IMR-90 (cell line): Measurements from ENCODE around the gene GZMM. TPM values are rescaled to one million over a fixed set of nuclear protein-coding genes. Genes with fewer than 3 reads are reported as not detected.

Experiments used
- ATAC-seq: fragments of 200-7000 bp; cut with Tn5 transposase; 2 replicates; pipeline ENCODE4 v1.9.1; 2020; ENCODE audit warnings: low read depth, mild to moderate bottlenecking, moderate library complexity
- BruUV-seq: library from RNA; stranded (reverse); fragments of 400-500 nt; replicated peaks from 2 replicates; lab custom pipeline; 2021; lab: Mats Ljungman, UMichigan
- CTCF ChIA-PET: fragments of 300-600 bp; formaldehyde crosslinking; extraction: SDS; loops from one replicate; lab custom pipeline; 2021; ENCODE audit warnings: antibody characterized with exemption; lab: Yijun Ruan, JAX
- POLR2A ChIA-PET: fragments of 300-600 bp; sonication (Branson Sonifier 250); formaldehyde crosslinking; loops from one replicate; lab custom pipeline; 2022; ENCODE audit warnings: antibody characterized with exemption; ENCODE audit not compliant: unreplicated experiment; lab: Charles Lee
- DNase-seq: peaks from one replicate; pipeline ENCODE4 v3.0.0; 2013
- H2AFZ ChIP-seq: replicated peaks from 2 replicates; pipeline ENCODE3; 2013; ENCODE audit warnings: low read length, mild to moderate bottlenecking; ENCODE audit not compliant: poor library complexity
- H2AK5ac ChIP-seq: 2 replicates; pipeline ENCODE4 v1.6.1; 2013; ENCODE audit warnings: low read depth, low read length, inconsistent platforms
- H2AK9ac ChIP-seq: replicated peaks from 2 replicates; pipeline ENCODE3; 2013; ENCODE audit warnings: mild to moderate bottlenecking, low read depth, low read length, moderate library complexity; ENCODE audit not compliant: poor library complexity
- H2BK120ac ChIP-seq: 2 replicates; pipeline ENCODE4 v1.6.1; 2013; ENCODE audit warnings: low read depth, low read length, inconsistent platforms
- H2BK15ac ChIP-seq: 3 replicates; pipeline ENCODE4 v1.6.1; 2013; ENCODE audit warnings: low read depth, low read length, inconsistent platforms
- H2BK20ac ChIP-seq: 2 replicates; pipeline ENCODE4 v1.6.1; 2013; ENCODE audit warnings: low read depth, mild to moderate bottlenecking, inconsistent platforms, low read length, moderate library complexity
- H2BK5ac ChIP-seq: 2 replicates; pipeline ENCODE4 v1.6.1; 2013; ENCODE audit warnings: mild to moderate bottlenecking, low read depth, low read length, inconsistent platforms; ENCODE audit not compliant: poor library complexity, severe bottlenecking
- H3K14ac ChIP-seq: replicated peaks from 2 replicates; pipeline ENCODE4 v1.6.1; 2013; ENCODE audit warnings: low read depth, low read length, inconsistent platforms
- H3K18ac ChIP-seq: 2 replicates; pipeline ENCODE4 v1.6.1; 2013; ENCODE audit warnings: low read depth, low read length, control low read depth
- H3K23ac ChIP-seq: 2 replicates; pipeline ENCODE4 v1.6.1; 2013; ENCODE audit warnings: low read depth, low read length, inconsistent platforms
- H3K27ac ChIP-seq: 2 replicates; pipeline ENCODE4 v1.5.1; 2013; ENCODE audit warnings: mild to moderate bottlenecking, control low read depth, low read length; ENCODE audit not compliant: insufficient read depth
- H3K27me3 ChIP-seq: 2 replicates; pipeline ENCODE4 v1.6.1; 2013; ENCODE audit warnings: low read length; ENCODE audit not compliant: control insufficient read depth, insufficient read depth
- H3K36me3 ChIP-seq: 2 replicates; pipeline ENCODE4 v1.6.1; 2013; ENCODE audit warnings: low read length, mixed read lengths; ENCODE audit not compliant: control insufficient read depth, insufficient read depth
- H3K4ac ChIP-seq: 2 replicates; pipeline ENCODE4 v1.6.1; 2013; ENCODE audit warnings: low read depth, low read length, inconsistent platforms
- H3K4me1 ChIP-seq: 2 replicates; pipeline ENCODE4 v1.6.1; 2013; ENCODE audit warnings: low read length, mixed read lengths; ENCODE audit not compliant: control insufficient read depth, insufficient read depth
- H3K4me2 ChIP-seq: 2 replicates; pipeline ENCODE4 v1.6.1; 2013; ENCODE audit warnings: low read depth, mild to moderate bottlenecking, control low read depth, low read length, moderate library complexity
- H3K4me3 ChIP-seq: 2 replicates; pipeline ENCODE4 v1.5.1; 2013; ENCODE audit warnings: low read depth, mild to moderate bottlenecking, control low read depth, low read length, moderate library complexity; ENCODE audit not compliant: insufficient read depth
- H3K56ac ChIP-seq: 2 replicates; pipeline ENCODE4 v1.6.1; 2013; ENCODE audit warnings: low read length, inconsistent platforms; ENCODE audit not compliant: insufficient read depth; ENCODE audit errors: extremely low read depth
- H3K79me1 ChIP-seq, 2 experiments: 2 replicates each; pipeline ENCODE4 v1.6.1; 2013; ENCODE audit warnings: low read length in 2 of 2, inconsistent platforms in 1 of 2, low read depth in 1 of 2
- H3K9ac ChIP-seq: 2 replicates; pipeline ENCODE4 v1.6.1; 2013; ENCODE audit warnings: low read depth, low read length, control low read depth
- H3K9me1 ChIP-seq: 2 replicates; pipeline ENCODE4 v1.6.1; 2013; ENCODE audit warnings: low read length, inconsistent platforms; ENCODE audit not compliant: insufficient read depth
- H3K9me3 ChIP-seq: 2 replicates; pipeline ENCODE4 v1.6.1; 2013; ENCODE audit warnings: low read length; ENCODE audit not compliant: control insufficient read depth, insufficient read depth
- H4K20me1 ChIP-seq: 2 replicates; pipeline ENCODE4 v1.6.1; 2013; ENCODE audit warnings: low read length, inconsistent platforms; ENCODE audit not compliant: insufficient read depth
- H4K5ac ChIP-seq: 2 replicates; pipeline ENCODE4 v1.6.1; 2013; ENCODE audit warnings: mild to moderate bottlenecking, low read depth, low read length, control low read depth
- H4K8ac ChIP-seq, 2 experiments: 2 replicates each; pipeline ENCODE4 v1.6.1; 2013; ENCODE audit warnings: low read depth in 2 of 2, low read length in 2 of 2, control low read depth in 1 of 2, inconsistent platforms in 1 of 2
- H4K91ac ChIP-seq: 2 replicates; pipeline ENCODE4 v1.6.1; 2013; ENCODE audit warnings: low read depth, low read length, inconsistent platforms; ENCODE audit not compliant: insufficient read depth
- BHLHE40 ChIP-seq: fragments of 150-350 bp; IDR thresholded peaks from 2 replicates; pipeline ENCODE4 v1.6.1; 2016; ENCODE audit warnings: mild to moderate bottlenecking, low read depth, low read length
- CEBPB ChIP-seq: IDR thresholded peaks from 2 replicates; pipeline ENCODE4 v1.6.1; 2012; ENCODE audit warnings: low read depth, low read length, improper control_type of control experiment
- CHD1 ChIP-seq: IDR thresholded peaks from 2 replicates; pipeline ENCODE4 v1.6.1; 2012; ENCODE audit warnings: low read depth, low read length, improper control_type of control experiment
- FOS ChIP-seq: fragments of 150-350 bp; IDR thresholded peaks from 2 replicates; pipeline ENCODE4 v1.6.1; 2016; ENCODE audit warnings: low read depth, low read length
- MXI1 ChIP-seq: IDR thresholded peaks from 2 replicates; pipeline ENCODE4 v1.6.1; 2012; ENCODE audit warnings: low read depth, mild to moderate bottlenecking, low read length, moderate library complexity, borderline replicate concordance
- POLR2A ChIP-seq: IDR thresholded peaks from 2 replicates; pipeline ENCODE4 v1.6.1; 2012; ENCODE audit warnings: mild to moderate bottlenecking, low read depth, low read length
- WGBS, 2 experiments: methylation state at CpG; one replicate each; pipeline versions ENCODE4 v1.1.5 to v1.1.7; 2013; ENCODE audit warnings: missing lambda C conversion rate in 2 of 2; ENCODE audit not compliant: insufficient read length in 1 of 2; ENCODE audit errors: extremely low coverage in 2 of 2; 5-methylcytosine and 5-hydroxymethylcytosine counted together
- dilution Hi-C: fragments of 300-500 bp; cut with HindIII; formaldehyde crosslinking; loops from one replicate; pipeline ENCODE4 v1.14.3; 2018; ENCODE audit warnings: low sequenced_read_pairs; ENCODE audit not compliant: unreplicated experiment
- in situ Hi-C: fragments of 300-500 bp; cut with MboI; formaldehyde crosslinking; loops from 3 replicates; pipeline ENCODE4 v1.14.3; 2019; ENCODE audit warnings: low sequenced_read_pairs, inconsistent platforms, mixed read lengths
- intact Hi-C: fragments of 100-400 bp; cut with micrococcal nuclease; formaldehyde crosslinking; loops from 2 replicates; pipeline ENCODE4 v1.10.0; 2022
- polyA plus RNA-seq, 3 experiments: library from polyadenylated mRNA; depleted of rRNA; stranded (reverse); fragments of >200 nt; gene quantifications; 2 replicates each; pipeline ENCODE4 v1.2.3, GENCODE V29; 2012; ENCODE audit warnings: low replicate concordance in 1 of 3
- total RNA-seq: library from RNA; depleted of rRNA; stranded (reverse); fragments of >200 nt; gene quantifications from 2 replicates; pipeline ENCODE4 v1.2.3, GENCODE V29; 2012
- TF ChIP-seq, protein P1 (sequence below): fragments of 150-350 bp; IDR thresholded peaks from 2 replicates; pipeline ENCODE4 v1.6.1; 2017; ENCODE audit warnings: mild to moderate bottlenecking, antibody characterized with exemption, low read length, low read depth

Gene GZMM
- total and polyA plus RNA-seq, 2 of the 4 experiments (the other 2 are of a cell fraction): 0.24 TPM; not detected in 1

DNA sequence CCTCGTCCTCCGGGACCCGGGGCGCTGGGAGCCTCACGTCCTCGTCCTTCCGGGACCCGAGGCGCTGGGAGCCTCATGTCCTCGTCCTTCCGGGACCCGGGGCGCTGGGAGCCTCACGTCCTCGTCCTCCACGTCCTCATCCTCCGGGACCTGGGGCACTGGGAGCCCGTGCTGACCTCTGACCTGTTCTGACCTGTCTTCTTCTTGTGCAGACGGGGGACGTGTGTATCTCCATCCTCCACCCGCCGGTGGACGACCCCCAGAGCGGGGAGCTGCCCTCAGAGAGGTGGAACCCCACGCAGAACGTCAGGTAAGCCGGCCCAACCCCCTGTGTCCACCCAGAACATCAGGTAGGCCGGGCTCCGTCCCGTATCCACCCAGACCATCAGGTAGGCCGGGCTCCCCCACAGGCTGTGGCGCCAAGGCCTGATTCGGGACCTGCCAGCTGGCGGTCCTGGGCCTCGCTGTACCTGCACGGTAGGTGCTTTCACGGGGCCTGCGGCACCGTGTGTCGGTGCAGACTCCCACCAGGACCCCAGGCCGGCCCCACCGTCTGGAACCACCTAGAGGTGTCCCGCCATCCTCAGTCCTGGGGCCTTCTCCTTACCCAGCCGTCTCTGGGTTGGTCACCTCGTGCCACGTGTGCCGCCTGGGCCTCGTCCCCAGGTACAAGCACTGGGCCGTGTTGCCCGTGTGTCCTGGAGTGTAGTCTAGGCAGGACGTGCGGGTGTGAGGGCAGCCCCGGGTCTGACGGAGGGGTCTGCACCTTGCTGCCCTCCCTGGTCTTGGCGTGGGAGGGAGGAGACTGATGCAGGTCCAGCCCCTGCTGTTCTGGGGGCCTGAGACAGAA lies 7.6 kb upstream of the GZMM start:
- ATAC-seq (no peak), DNase-seq (no peak)
- no peak overlapping the region for H3K4me3 ChIP-seq
- H4K91ac ChIP-seq: no peak overlapping the region
- in situ Hi-C loops: no loop called here
- H2AK9ac ChIP-seq: peak overlapping the region; percentile 28
- no peak overlapping the region for H3K4ac ChIP-seq
- no peak overlapping the region for H2AK5ac ChIP-seq
- H2BK5ac ChIP-seq: no peak overlapping the region
- no peaks in the 10 kb centered on the region for H3K27me3 ChIP-seq
- H3K79me1 ChIP-seq: peaks cover 11 to 51% of the 10 kb centered on the region in 2 experiments
- CTCF ChIA-PET: no interaction called here
- H2BK20ac ChIP-seq: no peak overlapping the region
- no peak overlapping the region for H2BK120ac ChIP-seq
- no peak overlapping the region for H3K27ac ChIP-seq
- dilution Hi-C loops: no loop called here
- peaks cover 40% of the 10 kb centered on the region for H3K36me3 ChIP-seq
- BruUV-seq: no TSS peak
- no peak overlapping the region for H2BK15ac ChIP-seq
- H3K18ac ChIP-seq: no peak overlapping the region
- no peak overlapping the region for H3K56ac ChIP-seq
- no peak overlapping the region for H4K5ac ChIP-seq
- no peak overlapping the region for H3K9ac ChIP-seq
- H3K14ac ChIP-seq: no peak overlapping the region
- no peak overlapping the region for H3K4me2 ChIP-seq
- H3K9me1 ChIP-seq: no peaks in the 10 kb centered on the region
- H2AFZ ChIP-seq: no peak overlapping the region
- H4K8ac ChIP-seq: no peak overlapping the region
- POLR2A ChIA-PET: no interaction called here
- peaks cover 52% of the 10 kb centered on the region for H4K20me1 ChIP-seq
- TF ChIP-seq MXI1 (no peak), BHLHE40 (no peak), FOS (no peak), CEBPB (no peak), POLR2A (no peak), CHD1 (no peak)
- TF ChIP-seq, protein P1, sequence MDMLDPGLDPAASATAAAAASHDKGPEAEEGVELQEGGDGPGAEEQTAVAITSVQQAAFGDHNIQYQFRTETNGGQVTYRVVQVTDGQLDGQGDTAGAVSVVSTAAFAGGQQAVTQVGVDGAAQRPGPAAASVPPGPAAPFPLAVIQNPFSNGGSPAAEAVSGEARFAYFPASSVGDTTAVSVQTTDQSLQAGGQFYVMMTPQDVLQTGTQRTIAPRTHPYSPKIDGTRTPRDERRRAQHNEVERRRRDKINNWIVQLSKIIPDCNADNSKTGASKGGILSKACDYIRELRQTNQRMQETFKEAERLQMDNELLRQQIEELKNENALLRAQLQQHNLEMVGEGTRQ: no peak
- H3K9me3 ChIP-seq: no peaks in the 10 kb centered on the region
- H3K4me1 ChIP-seq: peaks cover 8% of the 10 kb centered on the region
- intact Hi-C loops: no loop called here
- H3K23ac ChIP-seq: no peak overlapping the region
- WGBS, 2 experiments: 91% methylated on average over 35 of the region's 55 CpGs; no CpG with 5 or more reads in 1 of the 2 experiments
